Spleen (tissue), 7 donors: ENCODE data around the gene FBXO47.

Experiments
- POLR2A ChIP-seq, 3 donors: fragments of 450-650 bp; IDR thresholded peaks; one replicate each; pipeline ENCODE4 v1.5.1; 2017; ENCODE audit warnings: antibody characterized with exemption in 3 of 3, mild to moderate bottlenecking in 1 of 3
- POLR2AphosphoS5 ChIP-seq, 3 donors: sonication (generic); formaldehyde crosslinking; IDR thresholded peaks; one replicate each; pipeline ENCODE4 v1.5.1; 2017; ENCODE audit warnings: antibody characterized with exemption in 3 of 3
- TF ChIP-seq, protein P1 (sequence below), 11 experiments: fragments of 200-600 bp in 7 of 11; fragments of 450-650 bp in 4 of 11; sonication (generic) in 4 of 11; IDR thresholded peaks in 8 of 11; conservative IDR thresholded peaks in 3 of 11; 1 replicate in 7 of 11; 2 replicates in 4 of 11; pipeline versions ENCODE4 v1.4.0 to v1.8.0; 2016 to 2021; ENCODE audit warnings: antibody characterized with exemption in 11 of 11, inconsistent platforms in 4 of 11, mild to moderate bottlenecking in 1 of 11
- donor health status: DM: no; HTN: no; CAD: no; lungs with moderate emphysema.
- donor health status: DM: no; HTN: no; CAD: no.
- donor health status: DM: no; HTN: no; CAD: no.

DNA sequence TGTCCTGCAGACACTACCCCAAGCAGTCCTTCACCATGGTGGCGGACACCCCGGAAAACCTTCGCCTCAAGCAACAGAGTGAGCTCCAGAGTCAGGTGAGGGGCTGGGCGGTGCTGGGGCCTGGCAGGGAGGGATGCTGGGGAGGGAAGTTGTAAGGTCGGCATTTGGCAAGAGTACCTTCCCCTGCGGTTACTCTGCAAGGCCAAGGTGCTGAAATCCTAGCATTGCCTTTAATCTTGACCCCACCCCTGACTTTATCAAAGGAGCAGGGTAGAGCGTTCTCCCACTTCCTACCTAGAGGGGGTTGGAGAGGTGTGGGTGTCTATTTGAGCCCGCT, 76.8 kb downstream of the FBXO47 start:
- TF ChIP-seq, protein P1, sequence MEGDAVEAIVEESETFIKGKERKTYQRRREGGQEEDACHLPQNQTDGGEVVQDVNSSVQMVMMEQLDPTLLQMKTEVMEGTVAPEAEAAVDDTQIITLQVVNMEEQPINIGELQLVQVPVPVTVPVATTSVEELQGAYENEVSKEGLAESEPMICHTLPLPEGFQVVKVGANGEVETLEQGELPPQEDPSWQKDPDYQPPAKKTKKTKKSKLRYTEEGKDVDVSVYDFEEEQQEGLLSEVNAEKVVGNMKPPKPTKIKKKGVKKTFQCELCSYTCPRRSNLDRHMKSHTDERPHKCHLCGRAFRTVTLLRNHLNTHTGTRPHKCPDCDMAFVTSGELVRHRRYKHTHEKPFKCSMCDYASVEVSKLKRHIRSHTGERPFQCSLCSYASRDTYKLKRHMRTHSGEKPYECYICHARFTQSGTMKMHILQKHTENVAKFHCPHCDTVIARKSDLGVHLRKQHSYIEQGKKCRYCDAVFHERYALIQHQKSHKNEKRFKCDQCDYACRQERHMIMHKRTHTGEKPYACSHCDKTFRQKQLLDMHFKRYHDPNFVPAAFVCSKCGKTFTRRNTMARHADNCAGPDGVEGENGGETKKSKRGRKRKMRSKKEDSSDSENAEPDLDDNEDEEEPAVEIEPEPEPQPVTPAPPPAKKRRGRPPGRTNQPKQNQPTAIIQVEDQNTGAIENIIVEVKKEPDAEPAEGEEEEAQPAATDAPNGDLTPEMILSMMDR (IDR thresholded peaks at IDR 0.05 in 8 of 11, conservative IDR thresholded peaks at IDR 0.05 in 3 of 11) = no peak
- TF ChIP-seq POLR2AphosphoS5 (IDR thresholded peaks at IDR 0.05) = peak in 1 of 3 donors; percentile 8
- no peak for TF ChIP-seq POLR2A (IDR thresholded peaks at IDR 0.05)
